NCI-H524 (cell line): ENCODE results near the gene UBE2D2.

Experiments used
- DNase-seq, 2 experiments: peaks; one replicate each; lab custom pipeline; 2025; lab: John Stamatoyannopoulos, UW

The UBE2D2 gene

GRCh38 chr5:139660923-139661814, 100.0 kb downstream of the UBE2D2 start:
- DNase-seq, result no peak

GRCh38 chr5:139662617-139663016, 101.5 kb downstream of the UBE2D2 start:
- DNase-seq, result no peak

- no peak for DNase-seq
Observed at GRCh38 chr5:139663207-139664085, 102.3 kb downstream of the UBE2D2 start.

- DNase-seq, result no peak
Observed at GRCh38 chr5:139664086-139664693, 103.1 kb downstream of the UBE2D2 start.

- DNase-seq, result no peak
Observed at GRCh38 chr5:139664727-139665351, 103.7 kb downstream of the UBE2D2 start.

- no peak for DNase-seq
Observed at GRCh38 chr5:139665626-139666025, 104.5 kb downstream of the UBE2D2 start.

GRCh38 chr5:139666551-139666950, 105.4 kb downstream of the UBE2D2 start:
- DNase-seq, result no peak

- DNase-seq, result no peak
Observed at GRCh38 chr5:139667001-139667729, 106.0 kb downstream of the UBE2D2 start.

GRCh38 chr5:139667730-139668063, 106.6 kb downstream of the UBE2D2 start:
- DNase-seq, result no peak

GRCh38 chr5:139668064-139668880, 107.1 kb downstream of the UBE2D2 start:
- peak in 1 of 2 experiments; percentile 30 for DNase-seq

GRCh38 chr5:139668924-139669661, 108.0 kb downstream of the UBE2D2 start:
- DNase-seq, result peak; percentile 39 to 72

GRCh38 chr5:139669662-139670368, 108.7 kb downstream of the UBE2D2 start:
- DNase-seq, result peak; percentile 20 to 52

- DNase-seq, result no peak
Observed at GRCh38 chr5:139670369-139671095, 109.4 kb downstream of the UBE2D2 start.

- DNase-seq, result no peak
Observed at GRCh38 chr5:139671096-139671841, 110.1 kb downstream of the UBE2D2 start.

- no peak for DNase-seq
Observed at GRCh38 chr5:139675213-139675612, 114.1 kb downstream of the UBE2D2 start.

- no peak for DNase-seq
Observed at GRCh38 chr5:139675825-139676224, 114.7 kb downstream of the UBE2D2 start.

- no peak for DNase-seq
Observed at GRCh38 chr5:139676406-139676805, 115.3 kb downstream of the UBE2D2 start.
